Activated CD8-positive, alpha-beta memory T cell treated with anti-CD3 and anti-CD28 coated beads, Interleukin-2, amount 50 U/mL, for 1 hour (primary cell): ENCODE measurements around the gene SLC9A5.

Experiments used
- DNase-seq: peaks from one replicate; pipeline ENCODE4 v3.0.0-alpha.2; 2020; ENCODE audit errors: extremely low read depth

The SLC9A5 gene

GRCh38 chr16:67310561-67310960 lies 61.8 kb downstream of the SLC9A5 start:
- no peak for DNase-seq

DNA sequence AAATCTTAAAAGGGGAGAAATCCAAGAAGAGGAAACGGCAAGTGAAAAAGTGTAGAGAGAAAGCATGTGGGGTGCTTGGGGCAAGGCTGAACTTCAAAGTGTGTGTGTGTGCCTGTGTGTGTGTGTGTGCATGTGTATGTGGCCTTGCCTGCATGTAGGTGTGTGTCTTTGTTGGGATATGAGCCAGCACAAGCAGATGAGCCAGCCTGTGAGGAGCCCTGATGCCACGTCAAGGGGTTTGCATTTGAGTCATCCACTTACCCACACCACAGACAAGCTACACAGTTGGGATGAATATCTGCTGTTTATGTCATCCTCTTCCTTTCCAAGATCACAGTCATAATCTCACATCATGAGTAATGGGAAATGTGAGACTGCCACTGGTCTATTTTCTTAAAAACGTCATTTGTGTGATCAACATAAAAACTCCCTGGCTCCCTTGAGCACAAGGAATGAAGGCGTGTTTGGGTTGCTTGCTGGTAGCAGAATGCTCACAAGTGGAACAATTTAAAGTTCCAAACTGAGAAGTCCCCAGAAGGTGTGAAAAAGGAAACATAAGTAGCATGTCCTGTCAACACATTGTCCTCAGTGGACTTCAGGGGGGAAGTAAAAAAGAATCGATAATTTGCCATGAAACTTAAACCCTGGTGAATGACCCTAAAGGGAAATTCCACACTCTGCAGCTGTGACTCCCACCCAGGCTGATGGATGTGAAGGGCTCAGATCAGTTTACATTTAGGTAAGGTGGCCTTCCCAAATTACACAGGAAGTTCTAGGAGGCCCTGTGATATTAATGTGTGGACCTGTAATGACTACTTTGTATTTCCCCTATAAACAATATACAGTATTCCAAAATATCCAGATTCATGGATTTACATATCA lies 63.1 kb downstream of the SLC9A5 start:
- no peak for DNase-seq

GRCh38 chr16:67312719-67313118 lies 63.9 kb downstream of the SLC9A5 start:
- DNase-seq: no peak

DNA sequence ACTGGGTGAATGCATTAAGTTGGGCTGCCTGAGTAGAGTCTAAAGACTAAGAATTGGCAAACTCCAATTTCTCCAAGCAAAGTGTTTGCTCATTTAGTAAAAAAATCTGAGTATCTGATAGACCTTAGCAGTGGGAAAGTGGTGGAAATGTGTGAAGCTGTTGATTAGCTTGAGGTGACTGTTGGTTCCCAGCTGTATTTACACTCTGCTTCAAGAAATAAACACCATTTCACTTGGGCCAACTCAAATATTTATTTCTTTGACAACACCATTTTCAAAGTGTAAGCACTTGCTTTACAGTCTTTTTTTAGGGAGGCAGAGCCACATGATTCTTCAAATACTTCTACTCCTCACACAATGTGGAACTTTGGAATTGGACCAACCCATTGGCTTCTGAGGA lies 69.1 kb downstream of the SLC9A5 start:
- no peak for DNase-seq
